ENCODE results near the gene TNS3.

TNS3 gene

DNA sequence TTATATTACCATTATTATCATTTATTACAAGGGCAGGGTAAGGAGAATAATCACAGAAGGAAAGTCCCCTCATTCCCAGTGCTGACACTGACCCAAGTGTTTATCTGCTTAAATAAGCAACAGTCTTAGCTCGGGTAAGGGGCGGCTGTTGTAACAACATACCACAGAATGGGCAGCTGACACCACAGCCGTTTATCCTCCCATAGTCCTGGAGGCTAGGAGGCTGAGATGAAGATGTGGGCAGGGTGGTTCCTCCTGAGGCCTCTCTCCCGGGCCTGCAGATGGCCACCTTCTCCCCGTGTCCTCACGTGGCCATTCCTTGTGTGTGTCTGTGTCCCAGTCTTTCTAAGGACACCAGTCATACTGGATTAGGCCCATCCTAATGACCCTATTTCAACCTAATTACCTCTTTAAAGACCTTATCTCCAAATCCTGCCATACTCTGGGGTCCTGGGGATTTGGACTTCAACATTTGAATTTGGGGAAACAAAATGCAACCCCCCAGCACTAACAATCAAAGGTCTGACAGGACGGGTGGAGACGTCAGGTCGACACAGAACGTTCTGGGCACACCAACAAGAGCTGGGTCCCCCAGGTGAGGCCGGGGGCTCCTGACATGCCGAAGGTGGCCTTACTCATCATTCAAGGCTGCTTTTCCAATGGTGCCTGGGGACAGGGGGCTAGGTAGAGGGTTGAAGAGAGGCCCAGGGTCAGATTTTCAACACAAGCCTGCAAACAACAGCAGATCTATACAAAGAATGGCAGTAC, 93.5 kb downstream of the TNS3 start:
- peaks cover 21% of the 10 kb centered on the region; the same call in 1 of the 2 replicates for H3K4me1 ChIP-seq (ENCODE audit: insufficient read depth, low read length)
- H3K9me3 ChIP-seq (ENCODE audit: control insufficient read depth, insufficient read depth, low read length) = no peaks in the 10 kb centered on the region
- no peaks in the 10 kb centered on the region for H3K36me3 ChIP-seq (ENCODE audit: insufficient read depth, low read length)
- H3K9ac ChIP-seq (ENCODE audit: low read depth, low read length) = no peak overlapping the region

DNA sequence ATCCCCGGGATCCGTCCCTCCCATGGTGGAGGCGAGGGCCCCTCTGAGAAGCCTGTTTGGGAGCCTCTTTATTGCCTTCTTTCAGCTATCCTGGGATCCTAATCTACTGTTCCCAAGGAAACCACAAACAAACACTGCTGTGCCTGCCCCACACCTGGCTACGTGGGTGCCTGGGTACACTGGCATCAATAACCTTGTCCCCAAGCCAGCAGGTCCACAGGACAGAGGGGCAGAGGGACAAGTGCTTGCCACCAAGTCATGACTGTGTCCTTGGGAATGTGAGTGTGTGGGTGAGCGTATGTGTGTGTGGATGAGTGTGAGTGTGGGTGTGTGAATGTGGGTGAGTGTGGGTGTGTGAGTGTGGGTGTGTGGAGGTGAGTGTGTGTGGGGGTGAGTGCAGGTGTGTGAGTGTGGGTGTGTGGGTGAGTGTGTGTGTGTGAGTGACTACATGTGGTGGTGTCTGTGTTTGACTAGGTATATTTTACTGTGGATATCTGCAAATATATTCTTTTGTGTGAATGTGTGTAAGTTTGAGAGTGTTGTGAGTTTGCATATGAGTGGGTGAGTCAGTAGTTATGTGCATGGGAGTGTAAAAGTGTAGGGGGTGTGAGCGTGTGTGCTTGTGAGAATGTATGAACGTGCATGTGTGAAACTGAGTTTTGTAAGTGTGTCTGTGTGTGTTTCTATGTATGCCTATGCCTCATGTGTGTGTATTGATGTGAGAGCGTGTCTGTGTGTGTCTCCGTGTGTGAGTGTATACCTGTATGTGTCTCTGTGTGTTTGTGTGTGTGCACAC, 96.1 kb downstream of the TNS3 start:
- Histone ChIP-seq H3K9me3 (ENCODE audit: control insufficient read depth, insufficient read depth, low read length) (no peaks in the 10 kb centered on the region), H3K4me1 (ENCODE audit: insufficient read depth, low read length) (peaks cover 19% of the 10 kb centered on the region; the same call in 1 of the 2 replicates), H3K9ac (ENCODE audit: low read depth, low read length) (no peak overlapping the region), H3K36me3 (ENCODE audit: insufficient read depth, low read length) (no peaks in the 10 kb centered on the region)

GRCh38 chr7:47484923-47485639, 96.8 kb downstream of the TNS3 start:
- no peaks in the 10 kb centered on the region for H3K9me3 ChIP-seq (ENCODE audit: control insufficient read depth, insufficient read depth, low read length)
- peaks cover 26% of the 10 kb centered on the region for H3K4me1 ChIP-seq (ENCODE audit: insufficient read depth, low read length)
- no peaks in the 10 kb centered on the region for H3K36me3 ChIP-seq (ENCODE audit: insufficient read depth, low read length)
- H3K9ac ChIP-seq (ENCODE audit: low read depth, low read length) = no peak overlapping the region

DNA sequence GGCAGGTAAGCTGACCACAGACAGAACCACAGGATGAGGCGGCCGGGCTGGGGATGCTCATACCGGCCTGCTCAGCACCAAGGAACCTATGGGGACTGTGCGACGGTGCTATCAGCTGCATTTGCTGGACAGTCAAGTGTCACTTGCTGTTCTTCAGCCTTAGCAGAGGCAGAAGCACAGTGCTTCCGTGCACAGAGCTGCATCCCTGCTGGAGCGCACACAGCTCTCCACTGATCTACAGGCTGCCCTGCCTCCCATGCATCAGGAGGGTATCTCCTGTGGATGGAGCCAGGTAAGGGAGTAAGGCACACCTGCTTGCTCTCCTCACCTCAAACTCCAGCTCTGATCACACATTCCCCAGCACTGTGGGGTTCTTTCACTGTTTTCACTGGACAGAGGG, 97.5 kb downstream of the TNS3 start:
- Histone ChIP-seq H3K4me1 (ENCODE audit: insufficient read depth, low read length) (peaks cover 29% of the 10 kb centered on the region), H3K9me3 (ENCODE audit: control insufficient read depth, insufficient read depth, low read length) (no peaks in the 10 kb centered on the region), H3K9ac (ENCODE audit: low read depth, low read length) (no peak overlapping the region), H3K36me3 (ENCODE audit: insufficient read depth, low read length) (no peaks in the 10 kb centered on the region)

- H3K4me1 ChIP-seq (ENCODE audit: insufficient read depth, low read length) = peaks cover 25% of the 10 kb centered on the region
- no peak overlapping the region for H3K9ac ChIP-seq (ENCODE audit: low read depth, low read length)
- H3K9me3 ChIP-seq (ENCODE audit: control insufficient read depth, insufficient read depth, low read length) = no peaks in the 10 kb centered on the region
- no peaks in the 10 kb centered on the region for H3K36me3 ChIP-seq (ENCODE audit: insufficient read depth, low read length)
Measured at GRCh38 chr7:47483604-47484273, 98.2 kb downstream of the TNS3 start.

GRCh38 chr7:47482013-47482875, 99.7 kb downstream of the TNS3 start:
- H3K36me3 ChIP-seq (ENCODE audit: insufficient read depth, low read length) = no peaks in the 10 kb centered on the region
- H3K9ac ChIP-seq (ENCODE audit: low read depth, low read length) = no peak overlapping the region
- H3K4me1 ChIP-seq (ENCODE audit: insufficient read depth, low read length) = peaks cover 22% of the 10 kb centered on the region
- H3K9me3 ChIP-seq (ENCODE audit: control insufficient read depth, insufficient read depth, low read length) = no peaks in the 10 kb centered on the region

DNA sequence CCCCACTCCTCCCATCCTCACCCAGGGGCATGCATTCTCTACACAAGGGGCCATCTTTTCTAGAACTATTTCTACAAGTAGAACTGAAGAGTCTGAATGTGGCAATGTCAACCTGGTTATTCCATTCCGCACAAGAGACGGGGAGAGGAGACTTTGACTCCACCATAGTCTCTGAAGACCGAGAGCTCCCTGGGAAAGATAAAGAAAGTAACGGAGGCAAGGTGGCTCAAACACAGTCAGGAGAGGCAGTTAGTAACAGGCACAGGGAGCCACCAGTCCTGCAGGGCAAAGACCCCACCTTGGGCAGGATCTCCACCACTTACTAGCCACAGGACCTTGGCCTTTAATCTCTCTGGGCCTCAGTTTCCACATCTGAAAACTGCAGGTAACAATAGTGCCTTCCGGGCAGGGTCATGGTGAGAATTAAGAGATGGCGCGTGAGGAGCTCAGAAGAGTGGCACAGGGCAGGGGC, 100.3 kb downstream of the TNS3 start:
- H3K9me3 ChIP-seq (ENCODE audit: control insufficient read depth, insufficient read depth, low read length) = no peaks in the 10 kb centered on the region
- H3K36me3 ChIP-seq (ENCODE audit: insufficient read depth, low read length) = no peaks in the 10 kb centered on the region
- peaks cover 22% of the 10 kb centered on the region for H3K4me1 ChIP-seq (ENCODE audit: insufficient read depth, low read length)
- no peak overlapping the region for H3K9ac ChIP-seq (ENCODE audit: low read depth, low read length)

DNA sequence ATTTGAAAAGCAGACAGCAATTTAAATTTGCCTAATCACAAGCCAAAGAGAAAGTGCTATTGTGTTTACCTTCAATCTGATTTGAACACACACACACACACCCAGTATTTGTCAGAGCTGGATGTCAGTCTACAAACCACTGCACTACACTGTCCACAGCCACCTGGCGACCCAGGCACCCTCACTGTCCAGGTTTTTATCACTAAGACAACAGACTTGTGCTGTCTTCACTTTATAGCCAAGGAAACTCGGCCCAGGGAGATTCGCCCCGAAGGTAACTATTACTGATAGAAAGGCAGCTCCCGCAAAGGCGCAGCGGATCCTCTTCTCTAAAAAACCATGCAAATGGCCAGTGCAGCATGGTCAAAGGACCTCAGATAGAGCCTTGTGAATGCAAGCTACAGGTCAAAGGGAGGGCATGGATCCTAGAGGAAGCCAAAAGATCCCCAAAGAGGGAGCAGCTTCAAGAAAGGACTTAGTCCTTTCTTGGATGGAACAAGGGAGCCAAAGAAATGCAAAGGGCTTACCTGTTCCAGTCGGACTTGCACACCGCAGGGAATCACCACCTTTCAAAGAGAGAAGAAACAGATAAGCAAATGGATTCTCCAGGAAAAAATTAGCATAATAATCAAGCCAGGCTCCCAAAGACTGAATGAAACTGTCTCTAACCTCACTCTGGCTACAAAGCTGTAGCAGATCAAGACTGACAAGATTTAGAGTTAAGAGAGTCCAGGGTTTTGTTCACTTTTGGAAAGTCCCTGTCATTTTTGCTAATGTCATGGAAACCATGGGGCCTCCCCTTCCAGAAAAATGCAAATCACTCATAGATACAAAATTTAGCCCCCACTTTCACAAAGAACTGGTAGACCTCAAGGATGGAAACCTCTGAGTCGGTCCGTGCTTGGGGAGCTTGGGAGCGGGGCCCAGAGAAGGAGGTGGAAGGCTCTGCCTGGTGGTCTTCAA, 101.1 kb downstream of the TNS3 start:
- Histone ChIP-seq H3K9me3 (ENCODE audit: control insufficient read depth, insufficient read depth, low read length) (no peaks in the 10 kb centered on the region), H3K36me3 (ENCODE audit: insufficient read depth, low read length) (no peaks in the 10 kb centered on the region), H3K9ac (ENCODE audit: low read depth, low read length) (no peak overlapping the region), H3K4me1 (ENCODE audit: insufficient read depth, low read length) (peaks cover 22% of the 10 kb centered on the region)

GRCh38 chr7:47479821-47480575, 101.9 kb downstream of the TNS3 start:
- H3K4me1 ChIP-seq (ENCODE audit: insufficient read depth, low read length) = peaks cover 24% of the 10 kb centered on the region
- H3K9ac ChIP-seq (ENCODE audit: low read depth, low read length) = no peak overlapping the region
- H3K36me3 ChIP-seq (ENCODE audit: insufficient read depth, low read length) = no peaks in the 10 kb centered on the region
- no peaks in the 10 kb centered on the region for H3K9me3 ChIP-seq (ENCODE audit: control insufficient read depth, insufficient read depth, low read length)

DNA sequence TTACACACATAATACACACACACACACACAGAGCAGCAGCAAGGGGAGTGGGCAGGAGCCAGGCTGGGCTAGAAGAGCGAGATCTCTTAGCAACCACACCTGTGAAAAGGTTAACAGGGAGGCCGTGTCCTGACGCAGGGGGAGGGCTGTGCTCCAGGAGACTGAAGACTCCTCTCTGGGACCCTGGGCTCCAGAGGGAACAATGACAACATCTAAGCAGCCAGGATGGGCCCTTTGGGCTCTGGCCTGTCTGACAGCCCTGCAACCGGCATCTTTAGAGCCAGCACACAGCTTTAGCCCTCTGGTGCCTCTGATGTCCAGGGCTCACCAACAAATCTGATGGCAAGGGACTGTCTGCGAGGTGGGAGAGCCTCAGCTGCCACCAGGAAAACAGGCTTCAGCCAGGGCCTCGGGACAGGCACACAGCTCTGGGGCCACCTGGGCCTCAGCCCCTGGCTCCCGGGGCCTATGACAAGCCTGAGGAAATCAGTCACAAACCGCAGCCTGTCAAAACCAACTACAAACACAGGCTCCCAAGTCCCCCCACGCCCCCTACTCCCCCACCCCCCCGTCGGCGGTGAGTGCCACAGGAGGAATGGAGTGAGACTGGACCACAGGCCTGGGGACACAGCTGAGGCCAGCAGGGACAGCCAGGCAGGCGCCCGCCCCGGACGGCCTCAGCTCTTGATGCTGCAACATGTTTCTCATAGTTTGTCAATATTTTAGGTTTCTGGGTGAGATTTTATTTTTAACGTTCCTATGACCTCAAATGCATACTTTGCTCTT, 102.8 kb downstream of the TNS3 start:
- no peaks in the 10 kb centered on the region for H3K9me3 ChIP-seq (ENCODE audit: control insufficient read depth, insufficient read depth, low read length)
- H3K9ac ChIP-seq (ENCODE audit: low read depth, low read length) = no peak overlapping the region
- H3K4me1 ChIP-seq (ENCODE audit: insufficient read depth, low read length) = peaks cover 28% of the 10 kb centered on the region
- H3K36me3 ChIP-seq (ENCODE audit: insufficient read depth, low read length) = no peaks in the 10 kb centered on the region

- peaks cover 28% of the 10 kb centered on the region for H3K4me1 ChIP-seq (ENCODE audit: insufficient read depth, low read length)
- H3K36me3 ChIP-seq (ENCODE audit: insufficient read depth, low read length) = no peaks in the 10 kb centered on the region
- no peaks in the 10 kb centered on the region for H3K9me3 ChIP-seq (ENCODE audit: control insufficient read depth, insufficient read depth, low read length)
- H3K9ac ChIP-seq (ENCODE audit: low read depth, low read length) = no peak overlapping the region
Measured at GRCh38 chr7:47478017-47478344, 103.9 kb downstream of the TNS3 start.
